Thyroid gland (tissue), 4 donors: ENCODE results near the gene TNFRSF12A.

Source experiments
- CTCF ChIP-seq, 6 experiments: fragments of 200-600 bp in 3 of 6; fragments of 450-650 bp in 3 of 6; sonication (generic) in 3 of 6; IDR thresholded peaks; one replicate each; pipeline ENCODE4 v1.5.1; 2016 to 2019; ENCODE audit warnings: antibody characterized with exemption in 6 of 6, mild to moderate bottlenecking in 2 of 6, inconsistent platforms in 1 of 6, moderate library complexity in 1 of 6
- POLR2A ChIP-seq, 2 donors: fragments of 450-650 bp; IDR thresholded peaks; one replicate each; pipeline ENCODE4 v1.6.1; 2017; ENCODE audit warnings: antibody characterized with exemption in 2 of 2, mild to moderate bottlenecking in 2 of 2, moderate library complexity in 1 of 2

- TF ChIP-seq POLR2A (IDR thresholded peaks at IDR 0.05), result no peak
- TF ChIP-seq CTCF (IDR thresholded peaks at IDR 0.05), result no peak
Observed at GRCh38 chr16:2985893-2986355, 34.2 kb upstream of the TNFRSF12A start.
